LNCaP clone FGC (cell line): Measurements from ENCODE around the gene PTPN20.
A peak's percentile ranks its signal among the peaks of the same experiment; 100 is the strongest.

Experiments
- DNase-seq: peaks from one replicate; pipeline ENCODE4 v3.0.0-alpha.2; 2011; ENCODE audit warnings: low read depth
- H3K4me3 ChIP-seq: 2 replicates; pipeline ENCODE4 v1.5.1; 2011; ENCODE audit warnings: mild to moderate bottlenecking, low read depth, low read length, control low read depth
- CTCF ChIP-seq: IDR thresholded peaks from 2 replicates; pipeline ENCODE4 v1.5.1; 2012; ENCODE audit warnings: mild to moderate bottlenecking; ENCODE audit not compliant: control insufficient read depth, insufficient read depth; ENCODE audit errors: extremely low read depth

The PTPN20 gene

DNA sequence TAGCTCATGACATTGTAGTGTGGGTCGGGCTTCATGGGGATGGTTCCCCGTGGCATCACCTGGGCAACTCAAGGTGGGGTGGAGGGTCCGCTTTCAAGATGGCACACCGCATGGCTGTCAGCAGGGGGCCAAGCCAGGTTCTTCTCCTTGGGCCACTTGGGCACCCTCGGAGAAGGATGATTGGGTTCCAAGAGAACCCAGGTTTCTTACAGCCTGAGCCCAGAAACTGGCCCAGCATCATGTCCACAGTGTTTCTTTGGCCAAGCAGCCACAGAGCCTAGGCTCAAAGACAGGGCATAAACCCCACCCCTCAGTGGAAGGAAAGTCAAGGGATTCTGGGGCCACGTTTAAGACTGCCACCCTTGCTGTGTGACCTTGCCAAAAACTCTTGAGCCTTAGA, 110.6 kb downstream of the PTPN20 start:
- TF ChIP-seq CTCF, result no peak
- H3K4me3 ChIP-seq, result no peak overlapping the region
- DNase-seq, result no peak

- TF ChIP-seq CTCF, result no peak
- no peak for DNase-seq
- no peak overlapping the region for H3K4me3 ChIP-seq
These were observed 111.3 kb downstream of the PTPN20 start for GRCh38 chr10:47022311-47023131.

GRCh38 chr10:47023237-47024045, 112.2 kb downstream of the PTPN20 start:
- TF ChIP-seq CTCF, result no peak
- no peak for DNase-seq
- no peak overlapping the region for H3K4me3 ChIP-seq

DNA sequence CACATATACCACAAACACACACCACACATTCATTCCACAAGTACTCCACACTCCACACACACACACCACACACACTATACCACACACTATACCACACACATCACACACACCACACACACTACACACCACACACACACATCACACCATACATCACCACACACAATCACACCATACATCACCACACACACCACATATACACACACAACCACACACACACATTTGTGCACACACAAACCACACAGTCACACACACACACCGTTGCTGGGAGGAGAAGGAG, 112.8 kb downstream of the PTPN20 start:
- no peak for DNase-seq
- no peak overlapping the region for H3K4me3 ChIP-seq
- TF ChIP-seq CTCF, result no peak

- peak; percentile 97 for TF ChIP-seq CTCF
These were observed 113.4 kb downstream of the PTPN20 start for GRCh38 chr10:47024399-47025252.

DNA sequence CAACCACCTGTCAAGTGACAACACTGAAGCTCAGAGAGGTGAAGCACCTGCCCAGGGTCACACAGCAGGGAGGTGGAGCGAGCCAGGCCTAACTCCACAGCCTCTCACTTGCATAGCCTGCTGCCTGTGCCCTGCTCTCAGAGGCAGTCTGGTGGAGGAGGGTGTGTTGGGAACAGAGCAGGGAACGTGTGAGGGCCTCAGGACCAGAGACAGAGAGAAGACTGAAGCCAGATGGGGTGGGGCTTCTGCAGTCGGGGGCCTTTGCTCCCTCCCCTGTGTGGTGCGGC, 114.0 kb downstream of the PTPN20 start:
- no peak overlapping the region for H3K4me3 ChIP-seq
- TF ChIP-seq CTCF, result no peak
- DNase-seq, result no peak

More at GRCh38 chr10:47024399-47025252, 113.4 kb downstream of the PTPN20 start:
- H3K4me3 ChIP-seq, result no peak overlapping the region
- DNase-seq, result peak; percentile 19
